HG02610 (cell line): ENCODE measurements around the gene CYP8B1.

ENCODE experiments used
- ATAC-seq: cut with Tn5 transposase; IDR thresholded peaks from one replicate; pipeline ENCODE4 v1.9.1; 2021; ENCODE audit warnings: mild to moderate bottlenecking, moderate library complexity; ENCODE audit not compliant: unreplicated experiment

CYP8B1 gene, protein sequence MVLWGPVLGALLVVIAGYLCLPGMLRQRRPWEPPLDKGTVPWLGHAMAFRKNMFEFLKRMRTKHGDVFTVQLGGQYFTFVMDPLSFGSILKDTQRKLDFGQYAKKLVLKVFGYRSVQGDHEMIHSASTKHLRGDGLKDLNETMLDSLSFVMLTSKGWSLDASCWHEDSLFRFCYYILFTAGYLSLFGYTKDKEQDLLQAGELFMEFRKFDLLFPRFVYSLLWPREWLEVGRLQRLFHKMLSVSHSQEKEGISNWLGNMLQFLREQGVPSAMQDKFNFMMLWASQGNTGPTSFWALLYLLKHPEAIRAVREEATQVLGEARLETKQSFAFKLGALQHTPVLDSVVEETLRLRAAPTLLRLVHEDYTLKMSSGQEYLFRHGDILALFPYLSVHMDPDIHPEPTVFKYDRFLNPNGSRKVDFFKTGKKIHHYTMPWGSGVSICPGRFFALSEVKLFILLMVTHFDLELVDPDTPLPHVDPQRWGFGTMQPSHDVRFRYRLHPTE

DNA sequence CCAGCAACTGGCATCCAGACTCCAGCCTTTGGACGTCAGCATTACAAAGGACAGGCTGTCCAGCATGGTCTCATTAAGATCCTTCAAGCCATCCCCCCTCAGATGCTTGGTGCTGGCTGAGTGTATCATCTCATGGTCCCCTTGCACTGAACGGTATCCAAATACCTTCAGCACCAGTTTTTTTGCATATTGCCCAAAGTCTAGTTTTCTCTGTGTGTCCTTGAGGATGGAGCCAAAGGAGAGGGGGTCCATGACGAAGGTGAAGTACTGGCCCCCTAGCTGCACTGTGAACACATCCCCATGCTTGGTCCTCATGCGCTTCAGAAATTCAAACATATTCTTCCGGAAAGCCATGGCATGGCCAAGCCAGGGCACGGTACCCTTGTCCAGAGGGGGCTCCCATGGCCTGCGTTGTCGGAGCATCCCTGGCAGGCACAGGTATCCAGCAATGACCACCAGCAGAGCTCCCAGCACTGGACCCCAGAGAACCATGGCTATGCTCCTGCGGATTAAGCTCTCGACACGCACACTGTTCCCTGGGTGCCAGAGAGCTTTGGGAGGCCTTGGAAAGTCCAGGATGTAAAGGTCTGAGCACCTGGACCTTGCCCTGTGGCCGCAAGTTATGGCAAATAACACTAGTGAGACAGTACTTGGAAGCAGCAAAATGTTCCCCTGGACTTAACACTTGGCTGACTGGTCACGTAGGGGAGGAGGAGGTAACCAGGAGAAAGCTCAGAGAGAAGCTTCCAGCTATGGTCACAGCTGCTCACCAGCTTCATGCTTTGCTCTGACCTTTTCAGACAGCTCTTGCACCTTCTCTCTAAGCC, at the start of gene CYP8B1:
CYP8B1 (minus strand) TSS at position 555 of the 827 bp plus-strand sequence; CDS start at position 492, 63 bp downstream.
- no peak for ATAC-seq

DNA sequence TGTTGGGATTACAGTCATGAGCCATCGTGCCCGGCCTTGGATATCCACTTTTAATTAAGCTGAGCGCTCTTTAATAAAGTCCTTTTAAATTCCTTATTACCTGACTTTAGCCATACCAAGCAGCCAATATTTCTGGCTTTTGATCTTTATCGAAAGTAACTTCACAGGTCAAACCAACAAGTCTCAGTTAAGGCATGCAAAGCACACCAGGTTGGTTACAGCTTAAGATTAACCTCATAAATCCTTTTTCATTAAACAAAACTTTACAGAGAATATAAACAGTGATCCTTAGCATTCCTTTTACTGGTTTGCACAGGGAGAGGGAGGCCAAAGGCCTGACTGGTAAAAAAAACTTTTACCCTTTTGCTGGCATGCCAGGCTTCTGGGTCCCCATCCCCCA, 47.9 kb upstream of the CYP8B1 start:
- no peak for ATAC-seq

DNA sequence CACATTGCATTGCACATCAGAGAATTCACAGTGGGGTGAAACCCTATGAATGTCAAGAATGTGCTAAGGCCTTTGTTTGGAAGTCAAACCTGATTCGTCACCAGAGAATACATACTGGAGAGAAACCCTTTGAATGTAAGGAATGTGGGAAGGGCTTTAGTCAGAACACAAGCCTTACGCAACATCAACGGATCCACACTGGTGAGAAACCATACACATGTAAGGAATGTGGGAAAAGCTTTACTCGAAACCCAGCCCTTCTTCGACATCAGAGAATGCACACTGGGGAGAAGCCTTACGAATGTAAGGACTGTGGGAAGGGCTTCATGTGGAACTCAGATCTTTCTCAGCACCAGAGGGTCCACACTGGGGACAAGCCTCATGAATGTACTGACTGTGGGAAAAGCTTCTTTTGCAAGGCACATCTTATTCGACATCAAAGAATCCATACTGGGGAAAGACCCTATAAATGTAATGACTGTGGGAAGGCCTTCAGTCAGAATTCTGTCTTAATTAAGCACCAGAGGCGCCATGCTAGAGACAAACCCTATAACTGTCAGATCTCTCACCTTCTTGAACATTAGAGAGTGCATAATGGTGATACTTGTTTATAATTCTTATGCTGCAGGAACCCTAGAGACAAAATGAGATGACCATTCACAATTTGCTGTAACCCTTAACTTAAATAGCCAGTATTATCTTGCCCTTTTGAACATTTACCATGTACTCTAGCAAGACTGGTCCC, 39.3 kb upstream of the CYP8B1 start:
- no peak for ATAC-seq

DNA sequence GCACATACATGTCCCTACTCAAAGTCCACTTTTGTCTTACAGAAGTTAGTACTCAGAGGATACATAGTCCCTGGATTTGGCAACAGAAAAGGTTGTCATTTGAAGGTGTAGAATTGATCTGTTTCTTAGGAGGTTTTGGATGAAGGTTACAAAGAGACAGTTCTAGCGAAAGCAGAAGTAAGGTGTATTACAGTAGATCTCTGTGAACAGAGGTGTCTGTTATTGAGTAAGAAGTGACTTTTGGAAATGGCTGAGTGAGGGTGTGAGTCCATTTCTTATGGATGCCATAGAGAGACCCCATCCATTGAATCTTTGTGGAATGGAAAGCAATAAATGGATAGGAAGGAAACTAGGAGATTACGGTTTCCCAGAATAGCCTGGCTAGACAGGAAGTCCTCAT, 35.9 kb upstream of the CYP8B1 start:
- no peak for ATAC-seq

DNA sequence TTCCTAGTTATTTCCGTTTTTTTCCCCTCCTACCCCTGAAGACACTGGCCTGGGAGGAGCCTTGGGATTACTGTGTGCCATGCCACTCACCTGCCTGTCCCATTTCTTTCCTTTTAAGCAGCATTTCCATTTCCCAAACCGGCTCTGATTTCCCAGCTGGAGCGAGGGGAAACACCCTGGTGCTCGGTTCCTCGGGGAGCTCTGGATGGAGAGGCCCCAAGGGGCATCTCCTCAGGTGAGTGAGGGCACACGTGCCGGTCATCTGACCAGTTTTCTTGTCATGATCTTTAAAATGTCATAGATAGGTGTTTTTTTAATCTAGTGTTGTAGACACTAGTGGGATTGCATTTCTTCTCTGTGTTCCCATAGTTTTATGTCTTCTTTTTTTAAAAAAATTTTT, 33.0 kb upstream of the CYP8B1 start:
- ATAC-seq, result no peak

DNA sequence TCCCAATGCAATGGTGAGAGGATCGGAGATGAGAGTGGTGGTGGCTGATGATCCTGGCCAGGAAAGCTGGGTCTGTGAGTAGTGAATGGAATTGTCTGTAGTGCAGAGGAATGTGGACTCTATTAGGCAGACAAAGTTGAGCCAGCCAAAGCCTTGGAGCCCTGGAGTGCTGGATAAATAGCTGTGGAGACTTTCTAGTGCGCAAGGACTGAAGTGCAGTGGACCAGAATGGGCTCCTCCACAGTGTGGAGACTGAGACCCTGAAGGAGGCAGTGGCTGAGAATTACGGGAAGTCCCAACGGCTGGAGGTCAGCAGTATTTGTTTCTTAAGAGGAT, 31.1 kb upstream of the CYP8B1 start:
- ATAC-seq, result no peak

DNA sequence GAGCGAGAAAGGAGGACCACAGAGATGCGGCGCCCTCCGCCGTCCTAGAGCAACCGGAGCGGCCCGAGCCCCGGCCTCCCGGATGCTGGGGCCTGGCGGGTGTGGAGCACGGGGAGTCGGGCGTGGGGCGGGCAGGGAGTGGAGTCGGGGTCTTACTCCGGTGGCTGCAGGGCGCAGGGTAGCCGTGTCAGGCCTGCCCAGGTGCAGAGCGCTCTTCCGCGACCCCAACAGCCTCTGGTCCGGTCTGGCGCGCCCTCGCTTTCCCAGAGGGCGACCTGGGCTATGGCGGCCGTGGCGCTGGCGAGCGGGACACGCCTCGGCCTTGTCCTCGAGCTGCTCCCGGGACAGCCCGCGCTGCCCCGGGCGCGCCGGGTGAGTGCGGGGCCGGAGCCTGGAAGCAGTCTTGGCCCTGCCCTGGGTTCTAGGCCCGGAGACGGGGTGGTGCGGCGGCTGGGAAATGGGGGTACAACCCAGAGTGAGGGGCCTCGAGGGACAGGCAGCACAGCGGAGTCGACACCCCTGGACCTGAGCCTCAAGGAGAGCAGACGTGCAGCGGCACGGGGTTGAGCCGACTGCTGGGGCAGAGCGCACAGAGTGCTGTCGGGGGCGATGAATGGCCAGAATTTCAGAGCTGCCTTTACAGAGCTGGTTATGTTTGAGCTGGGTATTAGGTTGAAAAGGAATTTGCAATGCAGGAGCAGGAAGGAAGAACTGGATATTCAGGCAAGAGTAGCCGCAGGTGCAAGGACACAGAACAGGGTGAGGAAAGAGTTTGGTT, 30.6 kb upstream of the CYP8B1 start, which contains the start of gene ZNF662:
ZNF662 (plus strand) TSS at position 73 of the 778 bp plus-strand sequence. CDS start 1,973 bp downstream, outside the sequence.
- ATAC-seq, result no peak

DNA sequence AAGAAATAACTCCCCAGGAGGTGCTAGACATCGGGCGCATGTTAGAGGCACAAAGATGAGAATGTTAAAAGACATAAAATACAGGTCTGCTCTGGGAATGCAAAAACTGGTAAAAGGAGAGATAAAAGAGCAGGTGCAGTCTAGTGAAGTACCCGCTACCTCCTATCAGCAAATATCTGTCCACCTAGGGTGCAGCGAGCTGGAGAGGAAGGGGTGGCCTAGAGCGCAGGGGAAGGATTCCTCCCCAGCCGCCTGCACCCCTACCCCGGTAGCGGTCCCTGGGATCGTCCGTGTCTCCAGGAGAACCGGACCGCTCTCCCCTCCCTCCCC, 30.0 kb upstream of the CYP8B1 start:
- ATAC-seq, result no peak

DNA sequence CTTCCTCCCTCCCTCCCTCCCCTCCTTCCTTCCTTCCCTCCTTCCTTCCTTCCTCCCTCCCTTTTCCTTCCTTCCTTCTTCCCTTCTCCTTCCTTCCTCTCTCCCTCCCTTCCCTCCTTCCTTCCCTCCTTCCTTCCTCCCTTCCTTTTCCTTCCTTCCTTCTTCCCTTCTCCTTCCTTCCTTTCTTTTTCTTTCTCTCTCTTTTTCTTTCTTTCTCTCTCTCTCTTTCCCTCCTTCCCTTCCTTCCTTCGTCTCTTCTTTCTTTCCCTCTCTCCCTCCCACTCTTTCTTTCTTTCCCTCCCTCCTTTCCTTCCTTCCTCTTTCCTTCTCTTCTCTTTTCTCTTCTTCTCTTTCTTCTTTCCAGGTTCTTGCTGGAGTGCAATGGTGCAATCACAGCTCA, 28.4 kb upstream of the CYP8B1 start:
- ATAC-seq, result no peak

DNA sequence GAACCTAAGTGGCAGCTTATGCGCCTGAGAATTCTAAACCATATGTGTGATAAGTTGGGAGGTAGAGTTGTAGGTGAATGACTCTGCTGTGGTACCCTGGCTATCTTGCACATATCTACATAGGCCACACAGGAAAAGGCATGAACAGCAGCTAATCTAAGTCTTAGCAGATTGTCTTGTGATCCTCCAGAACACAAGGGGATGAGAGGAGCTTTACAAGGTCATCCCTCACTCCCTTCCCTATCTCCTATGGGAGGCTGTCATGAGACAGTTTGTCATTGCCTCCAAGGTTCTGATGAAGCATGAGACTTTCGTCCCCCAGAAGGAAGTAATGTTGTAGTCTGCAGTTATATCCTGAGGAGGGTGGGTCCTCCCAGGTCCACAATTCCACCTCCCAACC, 26.6 kb upstream of the CYP8B1 start:
- no peak for ATAC-seq

DNA sequence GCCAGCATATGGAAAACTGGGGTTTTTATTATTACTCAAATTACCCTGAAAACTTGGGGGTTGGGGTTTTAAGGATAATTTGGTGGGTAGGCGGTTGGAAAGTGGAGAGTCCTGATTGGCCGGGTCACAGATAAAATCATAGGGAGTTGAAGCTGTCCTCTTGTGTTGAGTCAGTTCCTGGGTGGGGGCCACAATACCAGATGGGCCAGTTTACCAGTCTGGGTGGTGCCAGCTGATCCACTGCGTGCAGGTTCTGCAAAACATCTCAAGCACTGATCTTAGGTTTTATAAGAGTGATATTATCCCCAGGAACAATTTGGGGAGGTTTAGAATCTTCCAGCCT, 25.4 kb upstream of the CYP8B1 start:
- ATAC-seq, result no peak

DNA sequence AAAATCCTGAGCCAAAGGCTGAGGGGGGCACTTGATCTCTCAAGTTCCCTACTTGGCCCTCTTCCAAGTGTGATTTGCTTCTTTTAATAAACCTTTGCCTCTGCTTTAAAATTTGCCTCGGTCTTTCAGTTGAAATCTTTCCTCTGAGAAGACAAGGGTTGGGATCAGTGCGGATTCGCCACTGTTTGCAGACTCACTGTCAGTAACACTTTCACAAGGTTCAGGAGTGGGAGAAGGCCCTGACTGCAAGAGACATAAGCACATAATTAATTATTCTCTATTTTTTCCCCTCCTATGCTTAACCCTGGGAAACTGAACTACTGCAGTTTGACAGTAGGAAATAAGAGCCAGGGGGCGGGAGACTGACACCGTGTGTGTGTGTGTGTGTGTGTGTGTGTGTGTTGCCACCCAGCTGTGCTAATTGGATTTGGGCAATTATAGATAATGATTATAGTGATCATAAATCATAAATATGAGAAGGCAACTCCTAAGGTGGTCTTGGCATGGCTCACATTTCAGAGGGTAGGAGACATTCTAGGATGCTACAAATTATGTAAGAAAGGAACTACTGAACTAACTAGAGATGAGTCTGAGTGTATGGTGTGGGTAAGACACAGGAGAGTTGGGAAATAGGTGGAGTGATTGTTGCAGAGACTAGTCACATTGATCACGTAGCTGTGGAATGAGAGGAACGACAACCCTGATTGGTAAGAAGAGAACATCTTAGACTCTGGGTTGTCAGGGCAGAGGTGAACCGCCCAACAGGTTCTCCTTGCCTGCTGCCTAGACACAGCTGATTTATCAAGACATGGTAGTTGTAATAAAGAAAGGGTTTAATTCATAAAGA, 24.8 kb upstream of the CYP8B1 start:
- ATAC-seq, result no peak

DNA sequence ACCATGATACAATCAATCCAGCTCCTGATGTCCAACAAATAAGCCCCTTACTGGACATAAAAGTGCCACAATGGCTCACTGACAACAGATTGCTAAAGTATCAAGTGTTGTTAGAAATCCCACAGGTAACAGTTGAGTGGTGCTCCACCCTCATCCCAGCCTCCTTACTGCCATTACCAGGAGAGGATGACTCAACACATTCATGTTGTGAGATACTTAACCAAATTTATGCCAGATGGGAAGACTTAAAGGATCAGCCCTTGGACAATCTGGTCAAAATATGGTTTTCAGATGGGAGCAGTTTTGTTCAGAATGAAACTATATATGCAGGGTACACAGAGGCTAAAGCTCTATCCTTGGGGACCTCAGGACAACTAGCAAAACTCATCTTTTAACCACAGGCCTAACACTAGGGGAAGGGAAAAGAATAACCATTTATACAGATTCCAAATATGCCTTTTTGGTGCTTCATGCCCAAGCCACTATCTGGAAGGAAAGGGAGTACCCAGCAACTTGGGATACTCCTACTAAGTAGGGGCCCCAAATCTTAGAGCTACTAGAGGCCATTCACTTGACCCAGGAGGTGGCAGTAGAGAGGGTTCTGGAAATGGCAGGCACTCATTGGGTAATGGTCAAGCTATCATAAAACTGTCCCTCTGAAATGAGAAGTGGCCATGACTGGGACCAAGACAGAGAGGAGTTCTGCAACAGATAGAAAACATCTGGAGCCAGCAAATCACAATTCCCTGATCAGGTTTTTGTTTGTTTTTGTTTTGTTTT, 23.4 kb upstream of the CYP8B1 start:
- ATAC-seq, result no peak

DNA sequence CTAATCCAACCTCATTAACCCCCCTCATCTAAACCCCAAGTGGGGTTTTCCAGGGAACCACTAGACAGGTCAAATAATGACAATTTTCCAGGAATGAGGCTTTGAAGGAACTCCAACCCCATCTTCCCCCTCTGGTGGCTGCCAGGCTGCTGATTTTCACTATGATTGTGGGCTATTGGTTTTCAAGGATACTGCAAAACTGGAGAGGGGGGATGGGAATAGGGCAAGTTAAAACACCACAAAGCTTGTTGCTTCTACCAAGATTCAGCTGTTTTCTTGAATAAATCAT, 19.8 kb upstream of the CYP8B1 start:
- ATAC-seq, result no peak

DNA sequence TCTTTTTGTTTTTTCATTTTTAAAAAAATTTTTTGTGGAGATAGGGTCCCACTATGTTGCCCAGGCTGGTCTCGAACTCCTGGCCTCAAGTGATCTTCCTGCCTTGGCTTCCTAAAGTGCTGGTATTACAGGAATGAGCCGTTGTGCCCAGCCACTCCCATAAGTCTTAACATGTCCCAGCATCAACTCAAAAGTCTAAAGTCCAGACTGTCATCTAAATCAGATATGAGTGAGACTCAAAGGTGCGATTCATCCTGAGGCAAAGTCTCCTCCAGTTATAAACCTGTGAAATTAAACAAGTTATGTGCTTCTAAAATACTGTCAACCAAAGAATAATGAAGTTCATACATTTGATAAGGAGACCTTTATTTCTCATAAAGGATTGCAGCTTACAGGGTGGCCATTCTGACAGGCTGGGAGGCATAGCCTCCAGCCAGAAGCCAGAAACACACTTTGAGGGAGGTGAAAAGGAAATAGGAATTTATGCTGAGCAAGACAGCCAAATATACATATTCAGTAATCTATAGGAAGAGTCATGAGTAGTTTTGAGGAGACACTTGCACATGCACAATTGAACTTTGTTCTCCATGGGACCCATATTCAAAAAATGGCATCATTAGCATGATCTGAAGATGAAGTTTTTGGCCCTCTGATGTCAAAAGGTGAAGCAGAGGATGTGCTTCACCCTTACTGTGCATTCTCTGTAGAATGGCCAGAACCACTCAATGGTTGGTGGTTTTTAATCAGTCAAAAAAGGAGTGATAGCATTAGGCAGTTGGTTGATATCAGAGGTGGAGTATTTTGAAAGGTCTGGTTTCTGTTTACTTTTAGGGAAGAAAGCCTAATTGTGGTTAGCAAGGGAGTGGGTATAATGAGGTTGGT, 19.3 kb upstream of the CYP8B1 start:
- ATAC-seq, result no peak

DNA sequence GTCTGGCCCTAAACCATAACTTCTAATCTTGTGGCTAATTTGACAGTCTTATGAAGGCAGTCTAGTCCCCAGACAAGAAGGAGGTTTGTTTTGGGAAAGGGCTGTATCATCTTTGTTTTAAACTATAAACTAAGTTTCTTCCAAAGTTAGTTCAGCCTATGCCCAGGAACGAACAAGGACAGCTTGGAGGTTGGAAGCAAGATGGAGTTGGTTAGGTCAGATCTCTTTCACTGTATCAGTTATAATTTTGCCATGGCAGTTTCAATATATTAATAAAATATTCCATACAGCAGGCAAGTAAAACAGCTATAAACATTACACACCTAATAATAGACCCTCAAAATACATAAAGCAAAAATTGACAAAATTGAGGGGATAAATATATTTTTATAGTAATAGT, 17.1 kb upstream of the CYP8B1 start:
- ATAC-seq, result no peak

DNA sequence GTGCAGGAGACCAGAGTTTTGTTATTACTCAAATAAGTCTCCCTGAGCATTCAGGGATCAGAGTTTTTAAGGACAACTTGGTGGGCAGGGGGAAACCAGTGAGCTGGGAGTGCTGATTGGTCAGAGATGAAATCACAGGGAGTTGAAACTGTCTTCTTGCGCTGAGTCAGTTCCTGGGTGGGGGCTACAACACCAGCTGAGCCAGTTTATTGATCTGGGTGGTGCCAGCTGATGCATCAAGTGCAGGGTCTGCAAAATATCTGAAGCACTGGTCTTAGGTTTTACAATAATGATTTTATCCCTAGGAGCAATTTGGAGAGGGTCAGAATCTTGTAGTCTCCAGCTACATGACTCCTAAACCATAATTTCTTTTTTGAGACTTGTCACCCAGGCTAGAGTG, 16.5 kb upstream of the CYP8B1 start:
- ATAC-seq, result no peak

DNA sequence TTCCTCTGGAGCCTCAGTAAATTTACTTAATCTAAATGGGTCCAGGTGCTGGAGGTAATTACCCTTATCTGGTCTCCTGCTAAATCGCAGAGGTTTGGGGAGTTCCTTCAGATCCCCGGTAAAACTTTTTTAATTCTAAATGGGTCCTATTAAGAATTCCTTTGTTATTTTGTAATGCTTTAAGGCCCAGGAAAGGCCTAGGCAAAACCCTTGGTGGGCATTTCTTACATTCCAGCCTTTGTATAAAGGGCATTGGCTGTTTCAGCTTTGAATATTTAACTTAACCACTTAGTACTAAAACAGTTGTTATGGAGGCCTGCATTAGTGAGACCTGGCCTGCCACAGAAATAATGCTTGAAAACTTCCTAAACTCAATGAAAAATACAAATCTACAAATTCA, 15.4 kb upstream of the CYP8B1 start:
- ATAC-seq, result no peak
